Activated CD4-positive, alpha-beta T cell treated with anti-CD3 and anti-CD28 coated beads, Interleukin-2, amount 10 ng/mL, durations not matched to agents 7 days and 5 days (primary cell): ENCODE measurements around the gene RASSF7. TPM values are rescaled to one million over a fixed set of nuclear protein-coding genes. Genes with fewer than 3 reads are reported as not detected.

Experiments used
- microRNA-seq: library from miRNA; unstranded; fragments of <30 nt; microRNA quantifications from one replicate; pipeline ENCODE4 v1.2.0, GENCODE V29; 2021; ENCODE audit warnings: borderline microRNAs expressed, borderline replicate concordance
- total RNA-seq, 2 experiments: library from RNA; stranded (reverse); gene quantifications; one replicate each; pipeline ENCODE4 v1.2.3, GENCODE V29; 2021

Gene RASSF7
- total RNA-seq, 2 experiments from 2014 or later, result 30.7 to 38.1 TPM

Small RNA genes within 50 kb of the gene (microRNA-seq; reads per million reads assigned to microRNA genes)
- gene MIR210, result 2,701 reads per million, percentile 92 among the genes with 10 or more reads in this experiment

Other genes starting within 250 kb of the RASSF7 start
- 1,000 to 10,000 TPM; 1,306 to 1,465 TPM for gene IFITM1, start 246.9 kb upstream of the RASSF7 start, total RNA-seq
- 100 to 1,000 TPM; 213 to 271 TPM for gene IFITM3, start 240.1 kb upstream of the RASSF7 start, total RNA-seq
- gene B4GALNT4, start 191.5 kb upstream of the RASSF7 start, total RNA-seq, result 1 to 10 TPM; 1.5 to 1.6 TPM
- not detected for gene PKP3, start 166.8 kb upstream of the RASSF7 start, total RNA-seq
- gene SIGIRR, start 146.0 kb upstream of the RASSF7 start, total RNA-seq, result 100 to 1,000 TPM; 226 to 255 TPM
- gene ANO9, start 119.0 kb upstream of the RASSF7 start, total RNA-seq, result 10 to 100 TPM; 88.2 to 94.2 TPM
- gene PTDSS2, start 110.7 kb upstream of the RASSF7 start, total RNA-seq, result 10 to 100 TPM; 22.7 to 25.2 TPM
- 10 to 100 TPM; 90.6 to 99.5 TPM for gene RNH1, start 53.7 kb upstream of the RASSF7 start, total RNA-seq
- gene HRAS, start 25.4 kb upstream of the RASSF7 start, total RNA-seq, result 10 to 100 TPM; 51.7 to 63.5 TPM
- 1 to 10 TPM; 2.0 to 2.1 TPM for gene LRRC56, start 23.4 kb upstream of the RASSF7 start, total RNA-seq
- gene LMNTD2, start 232 bp upstream of the RASSF7 start, total RNA-seq, result 1 to 10 TPM; 3.4 to 4.8 TPM
- 10 to 100 TPM; 46.8 to 48.6 TPM for gene PHRF1, start 15.5 kb downstream of the RASSF7 start, total RNA-seq
- gene IRF7, start 55.0 kb downstream of the RASSF7 start, total RNA-seq, result 100 to 1,000 TPM; 152 to 154 TPM
- gene CDHR5, start 64.0 kb downstream of the RASSF7 start, total RNA-seq, result not detected
- not detected for gene SCT, start 66.2 kb downstream of the RASSF7 start, total RNA-seq
- under 1 TPM; 0.21 to 0.30 TPM for gene DRD4, start 76.3 kb downstream of the RASSF7 start, total RNA-seq
- 10 to 100 TPM; 44.0 to 48.8 TPM for gene DEAF1, start 134.3 kb downstream of the RASSF7 start, total RNA-seq
- gene TMEM80, start 134.8 kb downstream of the RASSF7 start, total RNA-seq, result 10 to 100 TPM; 39.1 to 44.7 TPM
- gene EPS8L2, start 145.3 kb downstream of the RASSF7 start, total RNA-seq, result 10 to 100 TPM in 1 of 2 experiments, 1 to 10 TPM in 1; 7.8 to 11.9 TPM
- gene TALDO1, start 186.5 kb downstream of the RASSF7 start, total RNA-seq, result 100 to 1,000 TPM; 219 to 268 TPM
- 10 to 100 TPM; 58.2 to 62.1 TPM for gene GATD1, start 216.5 kb downstream of the RASSF7 start, total RNA-seq
- gene CEND1, start 229.1 kb downstream of the RASSF7 start, total RNA-seq, result under 1 TPM; 0.20 to 0.60 TPM
- 10 to 100 TPM; 45.9 to 49.1 TPM for gene SLC25A22, start 237.3 kb downstream of the RASSF7 start, total RNA-seq
- gene PIDD1, start 244.3 kb downstream of the RASSF7 start, total RNA-seq, result 10 to 100 TPM; 47.9 to 60.4 TPM
- 1,000 to 10,000 TPM; 1,927 to 2,229 TPM for gene RPLP2, start 249.0 kb downstream of the RASSF7 start, total RNA-seq